Hepatic stellate cell (primary cell): Measurements from ENCODE around the gene GRIK5.
"Not testable (repeated sequence)": the region's sequence is repeated elsewhere in the genome, so short reads cannot be mapped to it uniquely, and the experiment has no call there.

Experiments
- DNase-seq: peaks from one replicate; pipeline ENCODE4 v3.0.0; 2011; ENCODE audit warnings: low spot score

GRIK5 gene

DNA sequence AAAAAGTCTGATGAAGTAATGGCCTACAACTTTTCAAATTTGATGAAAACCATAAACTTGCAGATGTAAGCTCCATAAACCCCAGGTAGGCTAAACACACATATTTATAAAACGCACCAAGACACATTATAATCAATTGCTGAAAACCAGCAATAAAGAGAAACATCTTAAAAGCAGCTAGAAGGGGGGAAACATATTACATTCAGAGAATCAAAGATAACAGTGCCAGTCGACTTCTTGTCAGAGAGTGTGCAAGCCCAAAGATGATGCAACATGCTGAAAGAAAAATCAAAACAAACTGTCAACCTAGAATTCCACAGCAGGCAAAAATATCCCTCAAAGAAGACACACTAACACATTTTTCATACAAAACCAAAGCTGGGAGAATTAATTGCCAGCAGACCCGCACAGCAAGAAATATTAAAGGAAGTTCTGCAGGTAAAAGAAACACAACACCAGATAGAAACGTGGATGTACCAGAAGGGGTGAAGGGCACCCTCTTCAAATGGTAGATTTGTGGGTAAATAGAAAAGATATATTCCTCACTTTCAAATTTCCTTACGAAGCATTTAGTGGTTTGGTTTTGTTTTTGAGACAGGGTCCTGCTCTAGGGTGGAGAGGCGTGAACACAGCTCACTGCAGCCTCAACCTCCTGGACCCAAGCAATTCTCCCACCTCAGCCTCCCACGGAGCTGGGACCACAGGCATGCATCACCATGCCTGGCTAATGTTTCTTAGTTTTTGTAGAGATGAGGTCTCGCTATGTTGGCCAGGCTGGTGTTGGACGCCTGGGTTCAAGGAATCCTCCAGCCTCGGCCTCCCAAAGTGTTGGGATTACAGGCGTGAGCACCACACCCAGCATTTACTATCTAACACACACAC, 59.5 kb downstream of the GRIK5 start:
- DNase-seq: peak; percentile 62

- DNase-seq: no peak
Observed at GRCh38 chr19:42006569-42006968, 63.4 kb downstream of the GRIK5 start.

DNA sequence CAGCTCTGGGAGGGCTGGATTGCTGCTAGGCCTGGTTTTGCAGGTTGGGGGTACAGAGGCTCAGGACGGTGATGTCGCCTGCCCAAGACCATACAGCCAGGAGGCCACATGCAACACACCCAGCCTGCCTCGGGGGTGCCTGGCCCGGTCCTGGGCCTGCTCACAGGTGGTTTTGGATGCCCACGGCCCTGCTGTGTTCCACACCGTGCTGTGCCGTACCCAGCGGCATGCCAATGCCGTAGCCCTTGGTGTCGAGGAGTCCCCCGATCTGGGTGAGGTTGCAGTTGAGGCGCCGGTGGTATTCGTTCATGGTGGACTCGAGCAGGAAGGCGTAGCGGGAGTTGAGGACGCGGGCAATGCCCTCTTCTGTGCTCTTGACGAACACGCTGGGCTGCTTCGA, 64.5 kb downstream of the GRIK5 start:
- no peak for DNase-seq

- no peak for DNase-seq
Observed at GRCh38 chr19:42003506-42004294, 66.3 kb downstream of the GRIK5 start.

- no peak for DNase-seq
Observed at GRCh38 chr19:41999878-42000208, 70.2 kb downstream of the GRIK5 start.

DNA sequence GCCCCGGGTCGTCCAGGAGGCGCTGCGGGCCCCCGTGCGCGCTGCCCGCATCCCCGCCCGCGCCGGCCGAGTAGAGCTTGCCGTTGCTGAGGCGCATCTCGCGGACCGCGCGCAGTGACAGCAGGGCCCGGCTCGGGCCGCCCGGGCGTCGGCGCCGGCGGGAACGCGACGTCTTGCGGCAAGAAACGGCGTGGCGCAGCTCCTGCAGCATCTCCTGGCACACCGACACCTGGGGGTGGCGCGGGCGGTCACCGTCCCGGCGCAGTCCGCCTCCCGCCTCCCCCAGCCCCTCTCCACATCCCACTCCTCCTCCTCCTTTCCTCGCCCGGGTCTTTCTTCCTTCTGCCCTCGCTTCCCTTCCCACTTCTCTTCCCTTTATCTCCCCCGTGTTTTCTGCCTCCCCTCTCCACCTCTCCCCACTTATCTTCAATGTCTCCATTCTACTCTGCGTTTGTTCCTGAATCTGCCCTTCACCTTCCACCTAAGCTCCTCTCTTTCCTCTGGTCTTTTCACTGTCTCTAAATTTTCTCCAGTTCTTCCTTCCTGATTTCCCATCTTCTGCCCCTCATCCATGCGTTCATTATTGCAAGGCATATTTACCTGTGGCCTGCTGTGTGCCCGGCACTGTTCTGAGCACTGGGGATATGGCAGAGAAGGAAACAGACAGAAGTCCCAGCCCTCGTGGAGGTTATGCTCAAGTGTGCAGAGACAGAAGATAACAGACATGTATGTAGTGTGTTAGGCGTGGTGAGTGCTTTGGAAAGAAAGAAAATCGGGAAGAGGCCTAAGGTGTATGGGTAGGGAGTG, 70.7 kb downstream of the GRIK5 start:
- no peak for DNase-seq

GRCh38 chr19:41998246-41999020, 71.6 kb downstream of the GRIK5 start:
- peak; percentile 71 for DNase-seq

GRCh38 chr19:41997851-41998229, 72.2 kb downstream of the GRIK5 start:
- no peak for DNase-seq

GRCh38 chr19:41997121-41997850, 72.7 kb downstream of the GRIK5 start:
- peak; percentile 86 for DNase-seq

GRCh38 chr19:41995959-41996797, 73.8 kb downstream of the GRIK5 start:
- no peak for DNase-seq

DNA sequence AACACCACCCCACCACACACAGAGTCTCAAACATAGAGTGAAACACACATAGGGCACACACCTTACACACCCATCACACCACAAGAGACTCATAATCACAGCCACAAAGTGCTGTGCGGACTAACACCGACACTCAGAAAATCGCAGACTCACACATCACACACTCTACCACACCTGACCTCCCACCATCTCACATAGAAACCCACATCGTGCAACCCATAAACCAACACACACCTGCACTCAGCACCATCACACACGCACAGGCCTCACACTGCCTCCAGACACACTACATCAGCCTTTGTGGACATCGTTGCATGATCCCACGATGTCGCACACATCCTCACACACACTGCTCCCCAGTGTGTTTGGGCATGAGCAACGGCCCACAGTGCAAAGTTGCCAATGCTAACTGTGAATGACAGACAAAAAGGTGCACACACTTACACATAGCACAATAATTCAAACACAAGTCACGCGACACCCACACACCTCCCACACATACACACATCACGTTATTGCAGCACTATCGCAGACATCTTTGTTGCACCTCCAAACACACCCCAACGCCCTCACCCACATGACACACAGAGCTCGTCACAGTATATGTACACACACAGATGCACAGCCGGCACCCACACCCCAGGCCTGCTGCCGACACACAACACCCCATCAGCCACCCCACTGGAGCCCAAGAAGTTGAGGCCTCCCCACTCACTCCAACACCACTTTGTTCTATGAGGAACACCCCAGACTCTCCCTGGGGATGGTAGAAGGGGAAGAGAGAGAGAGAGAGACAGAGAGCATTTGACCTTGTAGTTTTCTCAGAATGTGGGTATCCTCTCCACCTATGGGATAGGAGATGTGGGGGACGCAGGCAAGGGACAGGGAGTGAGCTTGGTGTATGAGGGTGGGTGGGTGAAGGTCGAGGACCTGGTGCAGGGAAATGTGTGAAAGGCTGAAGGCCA, 74.7 kb downstream of the GRIK5 start:
- no peak for DNase-seq

DNA sequence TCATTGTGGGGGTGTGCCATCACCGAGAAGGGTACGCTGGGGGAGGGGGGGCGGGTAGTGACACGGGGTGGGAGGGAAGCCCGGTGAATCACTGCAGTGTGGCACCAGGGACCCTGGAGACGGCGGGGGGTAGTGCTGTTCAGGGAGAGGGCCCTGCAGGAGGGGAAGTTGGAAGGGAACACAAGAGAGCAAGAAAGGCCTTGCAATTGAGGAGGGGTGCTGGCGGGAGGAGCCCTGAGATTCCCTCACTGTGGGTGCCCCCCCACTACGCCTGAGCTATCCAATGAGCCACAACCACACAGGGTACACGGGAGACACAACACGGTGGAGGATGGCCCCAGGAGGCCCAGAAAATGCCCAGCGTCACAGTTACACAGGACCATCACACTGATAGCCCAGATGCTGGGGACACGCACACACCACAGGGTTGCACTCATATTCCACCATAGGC, 75.5 kb downstream of the GRIK5 start:
- no peak for DNase-seq

DNA sequence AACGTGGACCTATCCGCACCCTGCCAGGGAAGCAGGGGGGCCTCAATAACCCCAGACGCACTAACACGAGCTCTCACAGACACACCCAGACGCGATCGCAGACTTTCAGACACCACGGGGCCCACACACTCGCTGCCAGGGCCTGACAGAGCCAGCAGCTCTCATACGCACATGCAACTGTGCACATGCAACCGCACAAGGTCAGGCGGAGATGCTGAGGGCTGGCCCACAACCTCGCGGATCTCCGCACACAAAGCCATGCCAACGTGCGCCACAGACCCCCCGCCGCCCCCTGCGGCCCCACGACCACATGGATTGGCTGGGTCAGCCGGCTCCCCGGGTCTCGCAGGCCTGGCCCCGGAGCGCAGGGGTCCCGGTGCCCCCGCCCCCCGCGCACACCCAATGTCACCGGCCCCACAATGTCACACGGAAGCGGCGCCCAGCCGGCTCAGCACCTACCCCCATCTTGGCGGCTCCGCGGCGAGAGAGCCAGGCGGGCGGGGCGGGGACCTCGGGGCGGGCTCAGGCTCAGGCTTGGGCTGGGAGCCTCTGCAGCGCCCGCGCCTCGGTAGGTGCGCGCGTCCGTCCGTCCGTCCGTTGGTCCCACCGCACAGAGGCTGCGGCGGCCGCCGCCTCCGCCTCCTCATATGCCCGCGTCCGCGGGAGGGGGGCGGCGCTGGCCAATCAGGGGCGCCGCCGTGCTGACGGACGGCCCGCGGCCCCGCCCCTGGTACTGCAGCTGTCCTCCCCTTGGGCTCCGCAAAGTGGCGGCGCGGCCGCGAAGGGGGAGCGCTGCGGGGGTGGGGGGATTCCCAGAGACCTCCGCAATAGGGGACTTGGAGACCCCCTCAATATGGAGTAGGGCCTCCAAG, 76.2 kb downstream of the GRIK5 start, which contains the start of gene ATP1A3:
TSS of gene ATP1A3 (minus strand) at position 619 of the 872 bp plus-strand sequence. CDS start at position 465, 154 bp downstream.
- DNase-seq: peak; percentile 87

DNA sequence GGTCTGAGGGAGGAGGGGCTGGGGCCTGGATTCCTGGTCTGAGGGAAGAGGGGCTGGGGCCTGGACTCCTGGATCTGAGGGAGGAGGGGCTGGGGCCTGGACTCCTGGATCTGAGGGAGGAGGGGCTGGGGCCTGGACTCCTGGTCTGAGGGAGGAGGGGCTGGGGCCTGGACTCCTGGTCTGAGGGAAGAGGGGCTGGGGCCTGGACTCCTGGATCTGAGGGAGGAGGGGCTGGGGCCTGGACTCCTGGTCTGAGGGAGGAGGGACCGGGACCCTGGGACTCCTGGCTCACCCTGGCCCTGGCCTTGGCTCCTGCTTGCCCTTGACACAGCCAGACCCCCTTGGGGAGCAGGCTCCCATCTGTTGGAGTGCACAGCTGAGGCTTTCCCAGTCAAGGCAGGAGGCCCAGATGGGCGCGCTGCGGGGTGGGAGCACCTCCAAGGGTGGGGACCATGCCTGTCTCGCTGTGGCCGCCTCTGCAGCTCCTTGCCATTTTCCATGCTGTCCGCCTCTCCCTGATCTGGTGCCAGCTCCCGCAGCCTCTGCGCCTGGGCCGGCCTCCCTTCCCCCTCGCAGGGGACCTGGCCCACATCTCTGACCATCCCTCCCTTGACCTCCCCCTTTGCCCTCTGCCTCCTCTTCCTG, 78.0 kb downstream of the GRIK5 start:
- DNase-seq: not testable (repeated sequence)

GRCh38 chr19:41991025-41991424, 79.0 kb downstream of the GRIK5 start:
- no peak for DNase-seq

DNA sequence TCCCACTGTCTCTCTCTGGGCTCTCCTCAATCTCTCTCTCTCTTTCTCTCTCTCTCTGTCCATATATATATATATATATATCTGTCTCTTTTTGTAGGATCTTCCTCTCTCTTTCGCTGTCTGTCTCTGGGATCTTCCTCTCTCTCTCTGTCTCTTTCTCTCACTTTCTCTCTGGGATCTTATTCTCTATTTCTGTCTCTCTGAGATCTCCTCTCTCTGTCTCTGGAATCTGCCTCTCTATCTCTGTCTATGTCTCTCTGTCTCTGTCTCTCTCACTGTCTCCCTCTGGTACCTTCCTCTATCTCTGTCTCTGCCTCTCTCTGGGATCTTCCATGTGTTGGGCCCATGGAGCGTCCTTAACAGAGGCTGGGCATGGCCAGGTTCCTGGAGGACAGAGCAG, 79.4 kb downstream of the GRIK5 start:
- no peak for DNase-seq

- DNase-seq: no peak
Observed at GRCh38 chr19:41990028-41990427, 80.0 kb downstream of the GRIK5 start.
